Transverse colon (tissue), 3 donors: ENCODE results near the gene ITGBL1.

Experiments
- EP300 ChIP-seq: sonication (generic); formaldehyde crosslinking; IDR thresholded peaks from one replicate; pipeline ENCODE4 v1.6.1; 2017; ENCODE audit warnings: antibody characterized with exemption, low read depth
- POLR2A ChIP-seq: fragments of 450-650 bp; IDR thresholded peaks from one replicate; pipeline ENCODE4 v1.6.1; 2016; ENCODE audit warnings: antibody characterized with exemption, mild to moderate bottlenecking, moderate library complexity
- TF ChIP-seq, protein P1 (sequence below), 5 experiments: fragments of 200-600 bp in 3 of 5; fragments of 450-650 bp in 2 of 5; sonication (generic) in 3 of 5; IDR thresholded peaks; 1 replicate in 2 of 5; 2 replicates in 3 of 5; pipeline ENCODE4 v1.5.1; 2016 to 2017; ENCODE audit warnings: antibody characterized with exemption in 5 of 5, inconsistent platforms in 3 of 5, mild to moderate bottlenecking in 2 of 5, moderate library complexity in 1 of 5

DNA sequence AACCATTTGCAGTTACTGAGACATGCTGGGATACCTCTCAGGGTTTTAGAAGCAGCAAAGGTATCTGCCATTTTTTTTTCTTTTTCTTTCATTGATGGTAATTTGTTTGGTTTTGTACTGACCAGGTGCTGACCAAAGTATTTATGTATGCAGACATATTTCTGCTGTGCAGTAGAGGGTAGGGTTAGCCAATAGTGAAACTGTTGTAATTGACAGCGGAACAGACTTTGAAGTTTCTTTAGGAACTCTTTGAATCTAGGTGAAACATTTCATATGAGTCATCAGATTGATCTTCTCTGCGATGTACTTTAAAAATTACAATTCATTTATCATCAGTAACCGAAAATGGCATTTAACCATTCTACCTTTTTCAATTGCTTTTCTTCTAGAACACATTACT lies 63.0 kb downstream of the ITGBL1 start:
- TF ChIP-seq, protein P1, sequence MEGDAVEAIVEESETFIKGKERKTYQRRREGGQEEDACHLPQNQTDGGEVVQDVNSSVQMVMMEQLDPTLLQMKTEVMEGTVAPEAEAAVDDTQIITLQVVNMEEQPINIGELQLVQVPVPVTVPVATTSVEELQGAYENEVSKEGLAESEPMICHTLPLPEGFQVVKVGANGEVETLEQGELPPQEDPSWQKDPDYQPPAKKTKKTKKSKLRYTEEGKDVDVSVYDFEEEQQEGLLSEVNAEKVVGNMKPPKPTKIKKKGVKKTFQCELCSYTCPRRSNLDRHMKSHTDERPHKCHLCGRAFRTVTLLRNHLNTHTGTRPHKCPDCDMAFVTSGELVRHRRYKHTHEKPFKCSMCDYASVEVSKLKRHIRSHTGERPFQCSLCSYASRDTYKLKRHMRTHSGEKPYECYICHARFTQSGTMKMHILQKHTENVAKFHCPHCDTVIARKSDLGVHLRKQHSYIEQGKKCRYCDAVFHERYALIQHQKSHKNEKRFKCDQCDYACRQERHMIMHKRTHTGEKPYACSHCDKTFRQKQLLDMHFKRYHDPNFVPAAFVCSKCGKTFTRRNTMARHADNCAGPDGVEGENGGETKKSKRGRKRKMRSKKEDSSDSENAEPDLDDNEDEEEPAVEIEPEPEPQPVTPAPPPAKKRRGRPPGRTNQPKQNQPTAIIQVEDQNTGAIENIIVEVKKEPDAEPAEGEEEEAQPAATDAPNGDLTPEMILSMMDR (IDR thresholded peaks at IDR 0.05), result no peak
- TF ChIP-seq POLR2A (no peak), EP300 (no peak)
